Stimulated activated CD4-positive, alpha-beta T cell treated with anti-CD3 and anti-CD28 coated beads, TNF-alpha, amount 100 ng/mL, for 1 hour (primary cell): ENCODE measurements around the gene SV2C.
A peak's percentile ranks its signal among the peaks of the same experiment; 100 is the strongest.
"Not testable (repeated sequence)": the region's sequence is repeated elsewhere in the genome, so short reads cannot be mapped to it uniquely, and the experiment has no call there.

Source experiments
- DNase-seq, 3 donors: peaks; one replicate each; pipeline ENCODE4 v3.0.0-alpha.2; 2020; ENCODE audit warnings: low read depth in 3 of 3, low spot score in 1 of 3

Gene SV2C

DNA sequence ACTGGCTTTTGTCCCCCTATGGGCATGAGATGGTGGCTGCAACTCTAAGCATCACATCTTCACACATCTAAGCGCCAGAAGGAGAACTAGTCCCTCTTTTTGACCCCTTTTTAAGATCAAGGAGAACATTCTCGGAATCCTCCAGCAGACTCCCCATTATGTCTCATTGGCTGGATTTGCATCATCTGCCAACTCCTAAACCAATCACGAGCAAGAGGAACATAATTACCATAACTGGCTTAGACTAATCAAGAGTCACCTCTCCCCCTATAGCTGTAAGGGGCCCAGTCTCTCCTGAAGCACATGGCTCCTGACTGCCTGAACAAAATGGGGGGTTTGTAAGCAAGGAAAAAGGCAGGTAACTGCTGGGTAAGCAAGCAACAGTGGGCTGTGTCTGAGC is 251.4 kb downstream of the SV2C start:
- DNase-seq: no peak

DNA sequence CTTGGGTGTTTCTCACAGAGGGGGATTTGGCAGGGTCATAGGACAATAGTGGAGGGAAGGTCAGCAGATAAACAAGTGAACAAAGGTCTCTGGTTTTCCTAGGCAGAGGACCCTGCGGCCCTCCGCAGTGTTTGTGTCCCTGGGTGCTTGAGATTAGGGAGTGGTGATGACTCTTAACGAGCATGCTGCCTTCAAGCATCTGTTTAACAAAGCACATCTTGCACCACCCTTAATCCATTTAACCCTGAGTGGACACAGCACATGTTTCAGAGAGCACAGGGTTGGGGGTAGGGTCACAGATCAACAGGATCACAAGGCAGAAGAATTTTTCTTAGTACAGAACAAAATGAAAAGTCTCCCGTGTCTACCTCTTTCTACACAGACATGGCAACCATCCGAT is 252.3 kb downstream of the SV2C start:
- DNase-seq: not testable (repeated sequence)

DNA sequence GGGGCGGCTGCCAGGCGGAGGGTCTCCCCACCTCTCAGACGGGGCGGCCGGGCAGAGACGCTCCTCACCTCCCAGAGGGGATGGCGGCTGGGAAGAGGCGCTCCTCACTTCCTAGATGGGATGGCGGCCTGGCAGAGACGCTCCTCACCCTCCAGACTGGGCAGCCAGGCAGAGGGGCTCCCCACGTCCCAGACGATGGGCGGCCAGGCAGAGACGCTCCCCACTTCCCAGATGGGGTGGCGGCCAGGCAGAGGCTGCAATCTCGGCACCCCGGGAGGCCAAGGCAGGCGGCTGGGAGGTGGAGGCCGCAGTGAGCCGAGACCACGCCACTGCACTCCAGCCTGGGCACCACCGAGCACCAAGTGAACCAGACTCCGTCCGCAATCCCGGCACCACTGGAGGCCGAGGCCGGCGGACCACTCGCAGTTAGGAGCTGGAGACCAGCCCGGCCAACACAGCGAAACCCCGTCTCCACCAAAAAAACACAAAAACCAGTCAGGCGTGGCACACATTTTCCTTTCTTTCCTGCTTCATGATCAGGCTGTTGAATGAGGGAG is 253.1 kb downstream of the SV2C start:
- not testable (repeated sequence) for DNase-seq

DNA sequence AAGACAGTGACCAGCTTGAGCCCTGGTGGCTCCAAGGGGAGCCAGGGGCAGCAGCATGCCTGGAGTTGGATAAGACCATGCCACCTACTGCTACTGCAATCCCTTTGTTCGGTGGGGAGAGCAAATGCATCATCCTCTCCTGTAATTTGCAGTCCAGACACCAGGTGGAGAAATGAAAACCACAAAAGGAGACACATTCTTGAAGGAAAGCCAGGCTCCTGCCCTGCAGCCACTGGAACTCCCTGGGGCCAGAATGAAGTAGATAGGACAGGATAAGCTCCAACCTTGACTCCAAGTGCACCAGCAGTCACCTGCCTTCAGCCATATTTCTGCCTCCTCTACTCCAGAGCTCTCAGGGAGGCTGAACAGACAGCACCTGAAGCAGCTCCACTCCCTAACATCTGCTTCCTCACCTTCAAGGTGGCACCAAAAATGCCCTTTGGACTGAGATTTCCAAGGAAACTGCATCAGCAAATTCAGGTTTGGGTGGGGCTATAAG is 254.8 kb downstream of the SV2C start:
- peak in 1 of 3 donors; percentile 20 for DNase-seq

DNA sequence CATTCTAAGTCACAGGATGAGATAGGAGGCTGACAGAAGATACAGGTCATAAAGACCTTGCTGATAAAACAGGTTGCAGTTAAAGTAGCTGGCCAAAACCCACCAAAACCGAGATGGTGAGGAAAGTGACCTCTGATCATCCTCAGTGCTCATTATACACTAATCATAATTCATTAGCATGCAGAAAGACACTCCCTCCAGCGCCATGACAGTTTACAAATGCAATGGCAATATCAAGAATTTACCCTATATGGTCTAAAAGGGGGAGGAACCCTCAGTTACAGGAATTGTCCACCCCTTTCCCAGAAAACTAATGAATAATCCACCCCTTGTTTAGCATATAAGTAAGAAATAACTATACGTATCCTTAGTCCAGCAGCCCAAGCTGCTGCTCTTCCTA is 256.7 kb downstream of the SV2C start:
- DNase-seq: no peak

DNA sequence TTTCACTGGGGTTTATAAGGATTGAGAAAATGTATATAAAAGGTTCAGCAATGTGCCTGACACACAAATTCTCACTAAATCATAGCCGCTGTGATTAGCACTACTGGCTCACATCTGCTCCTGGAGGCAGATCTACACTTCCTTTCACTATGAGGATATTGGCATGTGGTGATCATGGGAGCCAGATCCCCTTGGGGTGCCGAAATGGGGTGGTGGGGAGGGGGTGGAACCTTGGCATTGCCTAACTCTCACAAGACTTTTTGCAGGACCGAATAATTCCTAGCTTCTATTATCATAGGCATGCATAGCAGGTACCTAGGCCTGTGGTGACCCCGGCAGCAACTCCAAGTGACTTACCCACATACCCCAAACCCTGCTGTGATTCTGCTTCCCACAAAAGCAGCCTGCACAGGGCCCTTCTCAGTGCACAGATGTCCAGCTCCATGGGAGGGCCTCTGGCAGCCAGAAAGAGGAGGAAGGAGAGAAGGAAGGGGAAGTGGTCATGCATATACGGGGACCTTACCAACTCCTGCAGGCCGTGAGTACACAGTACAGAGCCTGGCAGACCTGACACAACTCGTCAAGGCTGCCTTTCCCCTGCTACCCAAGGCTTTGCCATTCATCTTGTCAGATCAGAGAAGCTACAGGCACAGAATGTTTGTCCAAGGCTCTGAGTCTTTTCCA is 258.6 kb downstream of the SV2C start:
- DNase-seq: no peak

DNA sequence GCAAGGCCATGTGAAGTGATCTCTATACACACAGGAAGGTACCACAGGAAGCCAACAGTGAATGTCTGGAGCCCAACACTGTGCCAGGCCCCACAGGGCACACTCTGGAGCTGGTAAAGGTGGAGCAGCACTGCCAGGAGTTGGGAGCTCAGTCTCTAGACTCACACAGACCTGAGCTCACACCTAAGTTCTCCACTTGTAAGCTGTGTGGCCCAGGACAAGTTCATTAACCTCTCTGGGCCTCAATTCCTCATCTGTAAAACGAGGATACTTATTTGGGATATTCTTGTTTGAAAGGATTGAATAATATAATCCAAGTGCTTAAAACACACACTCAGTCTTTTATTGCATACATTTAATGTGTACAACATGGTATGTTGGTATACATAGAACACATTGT is 259.3 kb downstream of the SV2C start:
- DNase-seq: no peak

DNA sequence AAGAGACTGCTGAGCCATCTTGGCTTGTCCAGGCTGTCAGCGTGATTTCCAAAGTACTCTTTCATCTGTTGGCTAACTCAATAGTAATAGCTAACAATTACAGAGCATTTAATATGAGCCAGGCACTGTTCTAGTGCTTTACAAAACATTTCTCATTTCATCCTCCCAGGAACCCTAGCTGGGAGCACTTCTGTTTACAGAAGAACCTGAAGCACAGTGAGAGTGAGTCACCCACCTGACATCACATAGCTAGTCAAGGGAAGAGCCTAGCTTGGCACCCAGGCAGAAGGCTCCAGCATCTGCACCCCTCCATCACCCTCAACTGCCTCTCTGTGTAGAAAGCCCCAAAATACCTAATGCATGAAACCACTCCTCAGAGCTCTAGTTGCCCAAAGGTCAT is 262.4 kb downstream of the SV2C start:
- DNase-seq: no peak

DNA sequence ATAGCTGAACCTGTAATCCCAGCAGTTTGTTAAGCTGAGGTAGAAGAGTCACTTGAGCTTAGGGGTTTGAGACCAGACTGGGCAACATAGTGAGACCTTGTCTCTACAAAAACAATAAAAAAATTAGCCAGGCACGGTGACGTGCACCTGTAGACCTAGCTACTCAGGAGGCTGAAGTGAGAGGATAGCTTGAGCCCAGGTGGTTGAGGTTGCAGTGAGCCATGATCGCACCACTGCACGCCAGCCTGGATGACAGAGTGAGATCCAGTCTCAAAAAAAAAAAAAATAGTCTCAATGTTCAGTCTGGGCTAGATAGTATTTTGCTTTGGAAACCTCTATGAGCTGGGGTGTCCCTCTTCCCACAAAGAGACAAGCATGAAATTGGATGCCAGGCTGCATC is 268.0 kb downstream of the SV2C start:
- no peak for DNase-seq

DNA sequence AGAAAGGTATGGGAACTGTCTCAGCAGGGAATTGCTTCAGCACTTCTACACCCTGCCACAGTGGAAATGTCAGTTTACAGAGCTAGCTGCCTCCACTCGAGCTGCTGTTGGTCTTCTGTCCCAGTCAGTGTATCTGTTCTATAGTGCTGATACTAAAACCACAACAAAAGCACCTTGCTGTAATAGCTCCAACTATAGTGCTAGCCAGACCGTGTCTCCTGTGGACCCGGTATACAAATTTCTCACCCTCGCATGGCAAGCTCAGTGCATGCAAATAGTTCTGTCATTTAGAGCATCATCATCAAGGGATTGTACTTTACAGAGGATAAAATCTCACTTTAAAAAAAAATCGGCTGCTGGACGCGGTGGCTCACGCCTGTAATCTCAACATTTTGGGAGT is 268.4 kb downstream of the SV2C start:
- DNase-seq: no peak

DNA sequence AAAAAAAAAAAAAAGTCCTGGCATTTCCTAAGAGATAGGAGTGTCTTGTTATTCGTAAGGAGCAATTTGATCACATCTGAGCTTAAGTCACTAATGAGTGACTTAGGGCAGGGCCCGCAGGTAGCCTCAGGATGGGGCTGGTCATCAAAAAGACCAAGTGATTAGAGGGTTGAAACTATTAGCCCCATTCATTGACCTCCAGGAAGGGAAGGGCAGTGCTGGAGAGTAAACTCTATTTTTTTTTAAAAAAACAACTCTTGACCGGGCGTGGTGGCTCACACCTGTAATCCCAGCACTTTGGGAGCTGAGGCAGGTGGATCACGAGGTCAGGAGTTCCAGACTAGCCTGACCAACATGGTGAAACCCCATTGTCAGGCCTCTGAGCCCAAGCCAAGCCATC is 273.7 kb downstream of the SV2C start:
- no peak for DNase-seq

GRCh38 chr5:76363352-76364225 is 280.4 kb downstream of the SV2C start:
- no peak for DNase-seq

DNA sequence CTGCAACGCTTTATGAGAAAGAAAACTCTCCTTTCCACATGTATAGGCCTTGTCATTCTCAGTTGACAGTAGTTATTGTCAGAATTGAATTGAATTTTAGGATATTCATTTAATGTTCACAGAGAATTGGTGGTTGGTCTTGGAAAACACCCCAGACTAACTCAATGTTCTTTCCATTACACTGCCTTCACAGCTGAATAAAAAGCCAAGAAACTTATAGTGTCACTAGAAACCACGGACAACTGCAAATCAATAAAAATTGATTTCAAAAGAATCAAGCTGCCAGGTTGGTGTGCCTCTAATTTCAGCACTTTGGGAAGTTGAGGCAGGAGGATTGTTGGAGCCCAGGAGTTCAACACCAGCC is 281.0 kb downstream of the SV2C start:
- DNase-seq: no peak

GRCh38 chr5:76365561-76365960 is 282.4 kb downstream of the SV2C start:
- DNase-seq: no peak

- no peak for DNase-seq
Observed at GRCh38 chr5:76366596-76366995, 283.4 kb downstream of the SV2C start.

- DNase-seq: no peak
Observed at GRCh38 chr5:76367623-76368371, 284.6 kb downstream of the SV2C start.

DNA sequence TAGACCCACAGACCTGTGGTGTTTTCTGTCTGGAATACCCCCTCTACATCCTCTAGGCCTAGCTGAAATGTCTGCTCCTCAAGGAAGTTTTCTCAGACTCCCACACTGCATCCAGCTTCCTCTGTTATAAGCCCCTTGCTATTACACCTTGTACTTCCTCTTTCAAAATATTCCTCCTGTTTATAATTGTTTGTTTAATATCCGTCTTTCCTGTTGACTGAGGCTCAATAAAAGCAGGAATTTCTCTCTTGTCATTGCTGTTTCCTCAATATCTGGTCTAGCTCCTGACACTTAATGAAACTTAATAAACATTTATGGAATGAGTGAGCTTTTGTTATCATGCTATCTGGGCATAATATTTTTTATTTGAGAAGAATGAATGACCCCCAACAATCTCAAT is 285.8 kb downstream of the SV2C start:
- DNase-seq: no peak

GRCh38 chr5:76369668-76370067 is 286.5 kb downstream of the SV2C start:
- DNase-seq: not testable (repeated sequence)

DNA sequence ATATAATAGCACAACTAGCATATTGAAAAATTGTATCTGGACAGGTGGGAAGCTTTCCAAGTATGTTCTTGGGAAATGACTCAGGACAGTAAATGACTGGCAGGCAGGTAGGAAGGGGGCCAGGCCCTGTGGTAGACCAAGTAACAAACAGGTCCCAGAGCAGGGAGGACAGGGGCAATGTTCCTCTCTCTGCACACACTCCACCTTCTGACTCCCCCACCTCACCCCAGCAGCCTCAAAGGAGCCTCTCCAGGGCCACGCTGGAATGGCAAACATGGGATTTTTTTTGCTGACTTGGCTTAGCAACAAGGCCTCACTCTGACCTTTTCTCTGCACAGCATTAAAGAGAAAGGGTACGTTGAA is 288.8 kb downstream of the SV2C start:
- DNase-seq: no peak

DNA sequence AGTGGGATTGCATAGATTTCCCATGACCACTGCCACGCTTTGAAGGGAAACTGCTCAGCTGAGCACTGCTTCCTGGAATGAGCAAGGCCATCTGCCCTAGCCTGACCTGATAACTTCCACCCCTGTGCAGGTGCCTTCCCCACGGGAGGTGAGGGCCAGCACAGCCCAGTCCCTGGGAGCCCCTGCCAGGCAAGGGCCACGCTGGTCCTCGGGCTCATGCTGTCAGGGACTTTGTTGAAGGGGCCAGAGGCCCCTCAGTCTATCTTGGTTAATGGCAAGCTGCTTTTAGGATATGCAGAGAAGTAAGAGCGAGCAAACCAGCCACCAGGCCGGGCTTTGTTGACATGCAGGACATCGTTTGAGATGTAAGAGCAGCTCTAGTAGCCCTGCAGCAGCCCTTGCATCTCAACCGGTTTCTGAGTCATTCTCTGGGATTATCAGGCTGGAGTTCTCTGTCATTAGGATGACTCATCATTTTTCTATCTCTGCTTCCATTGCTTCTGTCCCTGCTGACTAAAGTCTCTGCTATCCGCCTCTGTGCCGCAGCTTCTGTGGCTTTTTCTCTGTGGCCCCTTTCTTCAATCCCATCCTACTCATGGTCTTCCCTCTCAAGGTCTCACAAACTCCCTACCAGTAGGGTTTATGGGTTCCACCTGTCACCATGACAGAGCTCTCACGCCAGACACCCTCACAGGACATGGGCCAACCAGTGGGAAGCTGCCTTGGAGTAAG is 289.3 kb downstream of the SV2C start:
- DNase-seq: no peak
